SW 1271 (cell line): ENCODE measurements around the gene EFCAB7.
"Not testable (repeated sequence)": the region's sequence is repeated elsewhere in the genome, so short reads cannot be mapped to it uniquely, and the experiment has no call there.

ENCODE experiments used
- DNase-seq, 2 experiments: peaks; one replicate each; lab custom pipeline; 2025; lab: John Stamatoyannopoulos, UW

The EFCAB7 gene

DNA sequence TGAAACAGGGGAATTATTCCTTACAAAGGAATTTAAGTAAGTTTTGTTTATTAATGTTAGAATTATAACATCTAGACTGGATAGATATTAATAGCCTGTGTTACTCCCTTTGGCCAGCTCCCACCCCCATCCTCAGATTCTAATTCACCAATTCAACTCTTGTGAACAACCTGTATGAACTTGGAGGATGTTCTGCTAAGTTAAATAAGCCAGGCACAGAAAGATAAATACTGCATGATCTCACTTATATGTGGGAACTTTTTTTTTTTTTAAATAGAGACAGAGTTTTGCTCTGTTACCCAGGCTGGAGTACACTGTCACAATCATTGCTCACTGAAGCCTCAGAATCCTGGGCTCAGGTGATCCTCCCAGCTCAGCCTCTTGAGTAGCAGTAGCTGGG is 32.2 kb downstream of the EFCAB7 start:
- no peak for DNase-seq

DNA sequence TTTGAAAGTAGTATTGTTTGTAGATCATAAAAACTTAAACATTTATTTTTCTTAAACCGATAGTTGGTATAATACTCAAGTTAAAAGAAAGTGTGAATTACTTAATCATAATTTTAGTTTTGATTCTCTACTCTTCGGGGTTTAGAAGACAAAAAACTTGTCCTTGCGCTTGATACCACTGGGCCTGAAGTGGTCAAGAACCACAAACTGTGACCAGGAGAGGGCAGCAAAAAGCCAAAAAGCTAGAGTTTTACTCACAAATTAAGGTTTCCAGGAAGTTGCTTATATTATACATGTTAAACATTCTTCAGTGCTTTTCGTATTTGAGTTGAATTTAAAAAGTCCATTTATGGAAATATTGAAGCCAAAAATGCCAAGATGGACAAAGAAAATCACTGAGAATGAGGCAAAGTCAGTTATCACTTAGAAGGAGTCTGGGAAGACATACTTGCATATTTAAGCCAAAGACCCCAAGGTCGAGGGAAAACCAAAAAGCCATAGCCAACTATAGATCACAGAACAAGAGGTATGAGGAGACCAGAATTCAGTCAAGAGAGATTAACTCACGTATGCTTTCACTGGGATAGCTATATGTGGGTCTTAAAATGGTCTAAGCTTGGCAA is 34.2 kb downstream of the EFCAB7 start:
- DNase-seq: peak in 1 of 2 experiments; percentile 25

DNA sequence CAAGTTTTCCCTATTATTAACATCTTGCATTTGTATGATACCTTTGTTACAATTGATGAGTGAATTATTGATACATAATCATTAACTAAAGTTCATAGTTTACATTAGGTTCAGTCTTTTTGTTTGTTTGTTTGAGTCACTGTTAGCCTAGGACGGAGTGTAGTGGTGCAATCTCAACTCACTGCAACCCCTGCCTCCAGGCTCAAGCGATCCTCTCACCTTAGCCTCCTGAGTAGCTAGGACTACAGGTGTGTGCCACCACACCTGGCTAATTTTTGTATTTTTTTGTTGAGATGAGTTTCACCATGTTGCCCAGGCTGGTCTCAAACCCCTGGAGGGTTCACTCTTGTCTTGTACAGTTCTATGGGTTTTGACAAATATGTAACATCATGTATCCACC is 36.0 kb downstream of the EFCAB7 start:
- DNase-seq: no peak

DNA sequence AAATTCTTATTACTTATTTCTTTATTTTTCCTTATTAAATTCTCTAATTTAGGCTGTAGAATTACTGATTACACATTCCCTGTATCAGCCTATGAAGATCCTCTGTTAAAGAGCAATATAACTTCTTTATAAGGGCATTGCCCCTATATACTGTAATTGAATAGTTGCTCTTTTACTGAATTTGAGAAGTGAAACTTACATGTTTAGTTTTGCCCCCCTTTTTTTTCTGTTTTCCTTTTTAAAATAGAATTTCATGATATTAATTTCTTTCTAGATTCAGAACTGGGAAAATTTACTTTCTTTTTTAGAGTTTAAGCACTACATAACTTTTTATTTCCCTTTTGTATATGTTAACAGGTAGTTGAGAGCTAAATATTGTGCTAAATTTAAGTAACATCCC is 40.4 kb downstream of the EFCAB7 start:
- DNase-seq: no peak

DNA sequence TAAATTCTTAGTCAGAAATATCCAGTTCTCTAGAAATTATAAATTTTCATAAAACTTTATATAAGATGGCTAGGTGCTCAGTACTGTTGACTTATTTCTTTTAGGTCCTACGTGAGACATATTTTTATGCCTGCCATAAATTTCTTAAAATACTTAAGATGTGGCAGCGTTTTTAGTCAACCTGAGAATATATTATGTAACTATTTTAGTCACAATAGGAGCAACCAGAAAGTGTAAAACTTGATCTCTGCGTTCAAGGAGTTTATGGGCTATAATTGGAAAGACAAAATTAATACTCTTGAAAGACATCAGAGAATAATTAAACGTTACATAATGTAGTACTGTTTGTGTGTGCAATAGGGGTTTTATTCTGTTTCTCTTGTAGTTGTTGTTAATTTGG is 45.7 kb downstream of the EFCAB7 start:
- DNase-seq: no peak

DNA sequence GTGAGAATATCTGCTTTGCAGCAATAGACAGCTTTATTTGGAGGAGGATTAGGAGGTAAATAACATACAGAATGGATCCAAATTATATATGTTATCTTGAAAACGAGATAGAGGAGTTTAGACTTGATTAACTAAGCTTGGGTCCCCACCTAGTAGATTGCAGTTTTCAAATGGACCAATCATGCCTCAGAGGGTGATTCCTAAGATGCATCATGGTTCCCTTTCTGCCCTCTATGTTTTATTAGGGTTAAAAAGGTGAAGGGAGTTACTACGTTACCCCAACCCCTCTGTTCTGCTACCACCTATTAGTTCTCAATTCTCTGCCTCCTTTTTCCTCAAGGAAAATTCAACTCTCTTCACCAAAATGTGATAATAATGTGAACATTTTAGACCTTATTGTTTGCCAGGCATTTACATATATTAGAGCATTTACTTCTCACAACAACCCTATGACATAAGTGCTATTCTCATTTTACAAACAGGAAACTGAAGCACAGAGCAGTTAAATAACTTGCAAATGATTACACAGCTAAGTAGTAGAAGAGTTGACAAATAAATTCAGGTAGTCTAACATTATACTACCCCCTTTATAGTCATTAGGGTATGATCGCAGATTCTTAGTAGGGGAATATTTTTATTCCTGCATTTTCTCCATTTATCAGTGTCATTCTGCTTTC is 46.5 kb downstream of the EFCAB7 start:
- no peak for DNase-seq

DNA sequence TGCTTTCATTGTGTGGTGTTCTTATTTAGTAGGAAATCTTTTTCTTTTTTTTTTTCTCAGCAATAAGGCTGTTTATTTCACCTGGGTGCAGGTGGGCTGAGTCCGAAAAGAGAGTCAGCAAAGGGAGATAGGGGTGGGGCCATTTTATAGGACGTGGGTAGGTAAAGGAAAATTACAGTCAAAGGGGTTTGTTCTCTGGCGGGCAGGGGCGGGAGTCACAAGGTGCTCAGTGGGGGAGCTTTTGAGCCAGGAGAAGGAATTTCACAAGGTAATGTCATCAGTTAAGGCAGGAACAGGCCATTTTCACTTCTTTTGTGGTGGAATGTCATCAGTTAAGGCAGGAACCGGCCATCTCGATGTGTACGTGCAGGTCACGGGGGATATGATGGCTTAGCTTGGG is 49.4 kb downstream of the EFCAB7 start:
- not testable (repeated sequence) for DNase-seq

DNA sequence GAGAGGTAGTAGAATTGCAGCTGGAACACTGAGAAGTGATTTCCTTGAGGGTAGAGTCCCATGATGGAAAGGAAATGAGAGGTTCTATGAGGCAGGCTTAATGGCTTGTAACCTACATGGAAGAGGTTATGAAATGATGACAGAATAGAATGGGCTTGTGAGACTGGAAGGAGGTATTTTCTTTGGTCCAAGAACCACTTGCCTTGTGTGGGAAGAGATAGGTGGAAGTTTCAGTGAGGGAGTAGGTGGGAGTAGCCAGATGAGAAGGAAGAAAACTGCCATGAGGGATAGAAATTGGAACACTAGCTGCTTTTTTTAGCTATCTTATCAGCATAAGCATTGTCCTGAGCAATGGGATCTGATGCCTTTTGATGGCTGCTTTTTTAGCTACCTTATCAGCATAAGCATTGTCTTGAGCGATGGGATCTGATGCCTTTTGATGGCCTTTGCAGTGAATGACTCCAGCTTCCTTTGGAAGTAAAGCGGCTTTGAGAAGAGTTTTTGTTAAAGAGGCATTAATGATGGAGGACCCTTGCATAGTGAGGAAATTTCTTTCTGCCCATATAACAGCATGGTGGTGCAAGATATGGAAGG is 51.0 kb downstream of the EFCAB7 start:
- not testable (repeated sequence) for DNase-seq

DNA sequence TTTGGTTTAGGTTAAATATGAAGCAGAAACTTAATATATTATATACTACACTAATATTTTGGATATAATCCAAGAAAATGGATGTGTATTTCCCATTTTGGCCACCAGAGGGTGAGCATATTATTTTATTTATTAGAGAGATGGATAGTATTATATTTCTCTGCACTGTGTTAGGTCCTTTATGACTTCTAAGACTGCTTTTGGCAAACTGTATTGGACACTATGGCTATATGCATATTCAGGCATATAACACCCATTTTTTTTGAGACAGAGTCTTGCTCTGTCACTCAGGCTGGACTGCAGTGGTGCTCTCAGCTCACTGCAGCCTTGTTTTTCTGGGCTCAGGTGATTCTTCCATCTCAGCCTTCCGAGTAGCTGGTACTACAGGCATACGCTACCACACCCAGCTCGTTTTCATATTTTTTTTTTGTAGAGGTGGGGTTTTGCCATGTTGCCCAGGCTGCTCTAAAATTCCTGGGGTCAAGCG is 52.1 kb downstream of the EFCAB7 start:
- peak in 1 of 2 experiments; percentile 37 for DNase-seq

DNA sequence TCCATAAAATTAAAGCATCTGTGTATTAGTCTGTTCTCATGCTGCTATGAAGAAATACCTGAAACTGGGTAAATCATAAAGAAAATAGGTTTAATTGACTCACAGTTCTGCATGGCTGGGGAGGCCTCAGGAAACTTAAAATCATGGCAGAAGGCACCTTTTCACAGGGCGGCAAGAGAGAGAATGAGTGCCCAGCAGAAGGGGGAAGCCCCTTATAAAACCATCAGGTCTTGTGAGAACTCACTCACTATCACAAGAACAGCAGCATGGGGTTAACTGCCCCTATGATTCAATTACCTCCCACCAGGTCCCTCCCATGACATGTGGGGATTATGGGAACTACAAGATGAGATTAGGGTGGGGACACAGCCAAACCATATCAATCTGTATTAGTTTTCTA is 63.0 kb downstream of the EFCAB7 start:
- not testable (repeated sequence) for DNase-seq

DNA sequence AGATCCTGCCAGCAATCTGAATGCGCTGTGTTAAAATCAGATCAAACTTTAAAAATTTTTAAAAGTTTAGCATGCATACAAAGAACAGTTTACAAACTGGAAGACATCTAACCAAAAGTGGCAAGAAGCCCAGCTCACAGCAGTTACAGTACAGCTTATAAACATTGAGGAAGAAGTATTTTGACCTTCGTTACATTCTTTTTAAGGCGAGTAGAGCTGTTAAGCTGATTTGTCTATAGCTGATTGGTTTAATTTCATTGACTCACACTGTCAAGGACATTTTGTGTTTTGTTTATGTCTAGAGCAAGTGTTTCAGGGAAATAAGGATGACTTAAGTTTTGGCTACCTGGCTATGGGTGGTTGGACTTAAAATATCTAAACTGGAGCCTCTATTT is 66.8 kb downstream of the EFCAB7 start:
- no peak for DNase-seq

DNA sequence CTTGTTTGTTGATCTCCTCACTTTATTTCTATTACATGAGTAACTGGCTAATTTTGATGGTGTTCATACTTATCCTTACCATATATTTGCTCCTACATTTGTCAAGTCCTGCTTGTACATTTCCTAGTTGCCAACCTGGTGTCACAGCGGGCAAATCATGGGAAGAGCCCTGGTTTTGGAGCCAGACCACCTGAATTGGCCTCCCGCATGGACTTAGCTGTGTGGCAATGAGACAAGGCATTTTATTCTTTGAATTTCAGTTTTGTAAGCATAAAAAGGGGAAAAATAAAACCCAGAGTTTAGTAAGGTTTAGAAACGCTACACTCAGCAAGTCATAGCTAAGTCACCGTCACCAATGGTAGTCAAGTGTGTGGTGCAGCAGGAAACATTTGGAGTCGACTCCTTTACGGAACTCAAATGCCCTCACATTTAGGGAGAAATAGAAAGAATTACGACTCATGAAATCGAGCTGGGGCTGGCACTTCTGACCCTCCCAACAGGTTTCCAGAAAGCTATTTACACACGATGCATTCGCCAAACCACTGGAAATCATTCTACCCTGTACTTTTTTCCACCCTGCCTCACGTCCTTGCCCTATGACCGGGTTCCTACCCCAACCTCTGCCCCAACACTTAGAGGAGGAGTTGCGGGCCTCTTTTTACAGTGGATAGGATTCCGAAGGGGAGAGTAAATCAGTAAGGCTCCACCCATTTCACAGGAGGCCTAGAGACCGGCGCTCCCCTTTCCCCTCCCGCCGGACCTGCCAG is 69.4 kb downstream of the EFCAB7 start:
- DNase-seq: no peak

DNA sequence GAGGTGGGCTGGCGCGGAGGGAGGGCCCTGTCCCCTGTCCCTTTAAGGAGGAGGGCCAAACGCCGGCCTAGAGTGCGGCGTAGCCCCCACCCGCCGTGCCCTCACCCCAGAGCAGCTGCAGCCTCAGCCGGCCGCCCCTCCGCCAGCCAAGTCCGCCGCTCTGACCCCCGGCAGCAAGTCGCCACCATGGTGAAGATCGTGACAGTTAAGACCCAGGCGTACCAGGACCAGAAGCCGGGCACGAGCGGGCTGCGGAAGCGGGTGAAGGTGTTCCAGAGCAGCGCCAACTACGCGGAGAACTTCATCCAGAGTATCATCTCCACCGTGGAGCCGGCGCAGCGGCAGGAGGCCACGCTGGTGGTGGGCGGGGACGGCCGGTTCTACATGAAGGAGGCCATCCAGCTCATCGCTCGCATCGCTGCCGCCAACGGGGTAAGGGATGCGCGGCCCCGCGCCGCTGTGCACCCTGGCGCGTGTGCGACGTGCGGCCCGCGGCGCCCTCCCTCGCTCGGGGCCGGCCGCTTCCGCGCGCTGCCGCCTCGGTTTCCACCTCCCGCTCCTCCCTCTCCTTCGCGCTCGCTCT is 70.1 kb downstream of the EFCAB7 start, which contains the start of gene PGM1:
Gene PGM1 (plus strand): TSS at position 109 of the 583 bp plus-strand sequence. CDS start 78 bp downstream, at position 187.
- DNase-seq: peak; percentile 14 to 63

DNA sequence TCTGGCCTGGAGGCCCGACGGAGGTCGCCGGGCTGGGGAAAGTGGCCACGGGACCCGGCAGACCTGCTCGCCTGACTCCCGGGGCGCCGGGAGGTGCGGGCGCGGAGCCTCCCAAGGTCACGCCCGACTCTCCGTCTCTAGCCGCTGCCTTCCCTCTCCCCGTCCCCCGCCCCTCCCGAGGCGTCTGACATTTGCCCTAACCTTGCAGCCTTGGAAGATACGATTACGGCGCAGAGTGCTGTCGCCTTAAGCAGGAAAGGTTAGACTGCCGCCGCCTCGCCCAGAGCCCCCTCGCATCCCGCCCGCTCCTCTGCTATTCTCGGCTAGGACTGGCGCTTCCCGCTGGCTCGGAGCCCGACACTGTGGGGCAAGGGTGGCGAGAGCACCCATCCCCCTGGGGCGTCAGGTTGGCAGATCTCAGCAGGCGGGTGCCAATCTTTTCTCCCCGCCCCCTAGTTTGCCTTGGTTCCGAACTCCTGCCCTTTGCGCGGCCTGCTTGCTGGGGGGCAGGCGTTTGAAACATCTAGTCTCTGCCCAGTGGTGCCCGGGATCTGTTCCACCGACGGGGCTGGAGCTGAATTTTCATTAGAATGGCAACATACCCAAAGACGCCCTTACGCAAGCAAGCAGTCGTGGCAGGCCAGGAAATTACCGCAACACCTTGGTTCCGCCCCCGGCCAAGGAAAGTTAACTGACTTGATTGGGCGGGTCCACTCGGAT is 70.7 kb downstream of the EFCAB7 start:
- DNase-seq: peak; percentile 49 to 75

DNA sequence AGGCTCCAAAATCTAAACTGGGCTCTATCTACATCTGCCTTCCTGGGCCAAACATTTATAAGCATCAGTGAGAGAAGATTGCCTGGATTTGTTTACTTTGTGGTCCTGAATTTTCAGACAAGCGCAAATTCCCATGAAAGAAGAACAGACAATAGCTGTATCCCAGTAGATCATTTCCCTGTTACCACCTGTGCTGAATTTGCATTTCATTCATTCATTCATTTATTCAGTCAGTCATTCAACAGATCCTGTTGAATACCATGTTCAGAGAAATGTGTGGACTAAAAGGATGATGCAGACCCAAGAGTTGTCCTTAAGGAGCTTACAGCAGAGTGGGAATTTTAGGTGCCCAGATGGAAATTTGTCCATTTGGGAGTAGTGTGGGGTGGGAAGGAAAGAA is 72.1 kb downstream of the EFCAB7 start:
- DNase-seq: no peak

DNA sequence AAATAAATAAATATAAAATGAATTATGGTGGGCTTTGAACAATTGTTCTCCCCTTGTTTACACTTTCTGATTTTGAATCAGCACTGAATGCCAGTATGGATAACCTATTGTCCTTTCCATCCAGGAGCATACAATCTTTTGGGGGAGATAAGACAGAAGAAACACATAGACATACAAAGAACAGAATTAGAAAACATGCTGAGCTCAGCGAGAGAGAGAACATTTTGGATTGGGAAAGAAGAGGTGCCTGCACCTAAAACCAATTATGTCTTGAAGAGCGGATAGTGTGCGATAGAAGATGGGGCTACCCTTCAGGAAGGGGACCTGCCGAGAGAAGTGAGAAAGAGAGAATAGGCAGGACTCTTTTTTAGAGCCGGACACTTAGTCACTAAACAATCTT is 76.5 kb downstream of the EFCAB7 start:
- no peak for DNase-seq

DNA sequence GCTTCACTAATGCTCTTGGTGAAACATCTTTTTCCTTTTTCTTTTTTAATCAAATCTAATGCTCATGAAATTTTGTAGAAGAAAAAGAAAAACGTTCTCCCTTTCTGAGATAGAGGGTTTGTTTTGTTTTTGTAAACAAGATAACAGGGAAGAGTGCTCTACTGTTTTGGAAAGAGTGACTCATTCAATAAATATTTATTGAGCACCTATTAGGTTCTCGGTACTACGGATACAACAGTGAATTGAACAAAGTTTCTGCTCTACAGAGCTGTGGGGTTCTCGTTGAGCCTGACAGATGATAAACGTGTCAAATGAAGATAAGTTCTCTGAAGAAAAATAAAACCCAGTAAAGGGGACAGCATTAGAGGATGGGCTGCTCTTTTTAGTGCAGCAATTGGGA is 76.9 kb downstream of the EFCAB7 start:
- DNase-seq: no peak

DNA sequence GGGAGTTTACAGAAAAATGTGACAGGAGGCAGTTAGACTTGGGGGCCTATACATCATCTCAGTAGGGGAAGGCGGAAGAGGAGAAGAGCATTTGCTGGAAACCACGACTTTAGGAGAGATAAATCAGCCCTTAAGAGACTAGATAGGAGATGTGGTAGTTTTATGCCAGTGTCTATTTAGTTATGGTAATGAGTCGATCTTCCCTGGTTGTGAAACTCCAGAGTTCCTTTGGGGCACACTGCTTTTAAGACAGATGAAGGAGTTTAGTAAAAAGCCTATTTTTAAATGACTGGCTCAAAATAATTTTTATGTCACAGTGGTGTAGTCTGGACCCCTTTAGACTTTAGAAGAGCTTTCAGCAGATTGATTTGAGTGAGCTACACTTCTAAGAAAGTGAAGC is 77.7 kb downstream of the EFCAB7 start:
- no peak for DNase-seq

DNA sequence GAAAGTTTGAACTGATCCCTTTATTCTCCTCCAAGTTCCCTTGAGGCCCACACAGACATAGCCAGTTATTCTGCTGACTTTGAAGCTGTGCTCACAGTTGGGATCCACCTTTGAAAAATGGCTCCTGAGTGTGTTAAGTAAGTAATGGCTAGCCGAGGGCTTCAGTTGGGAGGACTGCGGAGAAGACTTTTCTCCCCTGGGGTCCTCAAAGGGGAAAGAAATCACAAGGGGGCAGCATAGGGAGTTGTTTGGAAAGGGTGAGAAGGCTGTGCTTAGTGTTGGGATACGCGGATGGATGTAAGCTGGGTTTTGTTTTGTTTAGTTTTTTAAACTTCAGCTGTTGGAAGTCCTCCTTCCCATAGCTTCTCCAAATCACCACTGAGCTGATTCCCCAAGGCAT is 78.1 kb downstream of the EFCAB7 start:
- DNase-seq: no peak

DNA sequence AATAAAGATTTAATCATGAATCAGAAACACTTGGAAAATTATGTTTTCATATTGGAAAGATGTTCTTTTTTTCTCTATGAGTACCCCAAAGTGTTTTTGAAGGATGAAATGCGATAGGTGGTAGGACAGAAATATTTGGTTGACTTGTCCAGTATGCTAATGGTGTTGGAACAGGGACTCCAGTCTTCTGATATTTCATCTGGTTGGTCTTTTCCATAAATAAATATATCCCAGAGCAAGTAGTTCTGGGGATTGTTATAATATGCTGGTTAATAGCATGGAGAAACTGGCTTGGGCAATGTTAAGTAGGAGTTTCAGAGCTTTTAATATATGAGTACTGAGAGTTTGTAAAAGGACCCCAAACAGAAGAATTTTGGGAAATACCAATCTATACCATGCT is 78.6 kb downstream of the EFCAB7 start:
- no peak for DNase-seq

DNA sequence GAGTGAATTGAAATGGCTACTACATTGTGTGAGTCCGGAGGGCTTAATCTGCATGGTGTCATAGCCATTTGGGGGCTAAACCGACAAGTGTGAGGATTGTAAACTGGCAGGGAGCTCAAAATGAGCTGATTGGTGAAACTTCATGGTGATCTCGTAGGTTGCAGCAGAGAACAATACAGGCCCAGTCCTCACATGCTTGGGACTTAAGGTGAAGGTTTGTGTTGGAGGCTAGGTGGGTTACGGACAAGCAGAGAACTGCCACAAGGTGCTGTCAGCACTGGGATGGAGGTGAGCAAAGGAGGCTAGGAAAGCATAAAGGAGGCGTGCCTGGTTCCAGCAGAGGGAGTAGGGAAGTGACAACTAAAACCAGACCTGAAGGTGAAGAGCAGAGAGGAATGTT is 79.3 kb downstream of the EFCAB7 start:
- DNase-seq: no peak

DNA sequence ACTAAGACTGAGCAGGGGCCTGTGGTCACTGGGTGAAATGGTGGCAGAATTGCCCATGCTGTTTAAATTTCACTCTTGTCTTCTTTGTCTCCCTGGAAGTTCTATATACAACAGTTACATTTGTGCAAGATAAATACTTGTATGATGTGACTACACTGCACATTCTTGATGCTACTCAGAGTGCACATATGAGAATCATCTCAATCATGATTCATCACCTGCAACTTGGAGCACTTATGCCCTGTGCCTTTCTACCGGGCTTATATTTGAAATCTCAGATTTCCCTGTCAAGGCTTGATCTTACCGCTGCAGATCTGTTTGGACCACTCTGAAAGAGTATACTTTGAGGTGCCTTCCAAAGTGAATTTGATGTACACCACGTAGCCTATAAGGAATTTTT is 80.5 kb downstream of the EFCAB7 start:
- DNase-seq: no peak
